HEK293 (cell line): Measurements from ENCODE around the gene ARHGAP6.

Experiments
- CTCF ChIA-PET: fragments of 350-600 bp; formaldehyde crosslinking; extraction: SDS; loops from one replicate; lab custom pipeline; 2021; ENCODE audit warnings: antibody characterized with exemption; lab: Yijun Ruan, JAX
- POLR2A ChIA-PET: fragments of 300-600 bp; formaldehyde crosslinking; extraction: SDS; loops from one replicate; lab custom pipeline; 2020; ENCODE audit warnings: antibody characterized with exemption, inconsistent platforms; lab: Yijun Ruan, JAX
- H3K27ac ChIP-seq: fragments of 200-500 bp; sonication (Bioruptor generic); 2 replicates; pipeline ENCODE4 v1.5.1; 2014; ENCODE audit warnings: low read depth, low read length, control low read depth, inconsistent platforms; ENCODE audit errors: extremely low read depth
- H3K36me3 ChIP-seq, 2 experiments: fragments of 200-500 bp in 1 of 2; sonication (Bioruptor generic) in 1 of 2; 1 replicate in 1 of 2; 2 replicates in 1 of 2; pipeline ENCODE4 v1.5.1; 2014 to 2017; ENCODE audit warnings: inconsistent platforms in 2 of 2, low read length in 2 of 2; ENCODE audit not compliant: control insufficient read depth in 2 of 2, insufficient read depth in 1 of 2
- H3K4me1 ChIP-seq: fragments of 200-500 bp; sonication (Bioruptor generic); 2 replicates; pipeline ENCODE4 v1.5.1; 2014; ENCODE audit warnings: mild to moderate bottlenecking, low read length, inconsistent platforms; ENCODE audit not compliant: control insufficient read depth, insufficient read depth
- H3K4me3 ChIP-seq: 2 replicates; pipeline ENCODE4 v1.5.1; 2011; ENCODE audit warnings: low read depth, mild to moderate bottlenecking, control low read depth, low read length, moderate library complexity
- H3K9me3 ChIP-seq: fragments of 200-500 bp; sonication (Bioruptor generic); 2 replicates; pipeline ENCODE4 v1.5.1; 2014; ENCODE audit warnings: low read depth, low read length, inconsistent platforms; ENCODE audit not compliant: control insufficient read depth, insufficient read depth
- GLIS2 ChIP-seq: fragments of 450-650 bp; formaldehyde crosslinking; IDR thresholded peaks from 2 replicates; pipeline ENCODE4 v1.5.1; 2016; ENCODE audit warnings: missing biosample characterization, missing genetic modification characterization
- HOXD13 ChIP-seq: sonication (generic); formaldehyde crosslinking; IDR thresholded peaks from 2 replicates; pipeline ENCODE4 v1.8.0; 2022; ENCODE audit warnings: missing genetic modification reagents, borderline replicate concordance
- MEIS1 ChIP-seq: sonication (generic); formaldehyde crosslinking; IDR thresholded peaks from 2 replicates; pipeline ENCODE4 v1.8.1; 2022; ENCODE audit warnings: missing genetic modification reagents, mild to moderate bottlenecking, borderline replicate concordance
- MZF1 ChIP-seq: fragments of 450-650 bp; formaldehyde crosslinking; IDR thresholded peaks from 2 replicates; pipeline ENCODE4 v1.5.1; 2017; ENCODE audit warnings: missing biosample characterization, missing genetic modification characterization, borderline replicate concordance
- SALL2 ChIP-seq: fragments of 450-650 bp; formaldehyde crosslinking; IDR thresholded peaks from 2 replicates; pipeline ENCODE4 v1.5.0; 2017; ENCODE audit warnings: missing biosample characterization, mild to moderate bottlenecking, missing genetic modification characterization, borderline replicate concordance
- YY2 ChIP-seq: fragments of 450-650 bp; formaldehyde crosslinking; IDR thresholded peaks from 2 replicates; pipeline ENCODE4 v1.5.1; 2016; ENCODE audit warnings: missing biosample characterization, missing genetic modification characterization
- ZNF10 ChIP-seq: fragments of 450-650 bp; formaldehyde crosslinking; IDR thresholded peaks from 2 replicates; pipeline ENCODE4 v1.5.1; 2017; ENCODE audit warnings: missing biosample characterization, missing genetic modification characterization
- ZNF112 ChIP-seq: fragments of 450-650 bp; formaldehyde crosslinking; IDR thresholded peaks from 2 replicates; pipeline ENCODE4 v1.5.0; 2017; ENCODE audit warnings: missing biosample characterization, missing genetic modification characterization
- ZNF132 ChIP-seq: fragments of 450-650 bp; formaldehyde crosslinking; IDR thresholded peaks from 2 replicates; pipeline ENCODE4 v1.5.1; 2017; ENCODE audit warnings: missing biosample characterization, missing genetic modification characterization, borderline replicate concordance
- ZNF202 ChIP-seq: fragments of 450-650 bp; formaldehyde crosslinking; IDR thresholded peaks from 2 replicates; pipeline ENCODE4 v1.5.1; 2016; ENCODE audit warnings: missing biosample characterization, missing genetic modification characterization, borderline replicate concordance
- ZNF354C ChIP-seq: fragments of 450-650 bp; formaldehyde crosslinking; IDR thresholded peaks from 2 replicates; pipeline ENCODE4 v1.5.1; 2016; ENCODE audit warnings: missing biosample characterization, missing genetic modification characterization, low read depth, borderline replicate concordance
- ZNF624 ChIP-seq: fragments of 450-650 bp; formaldehyde crosslinking; IDR thresholded peaks from 2 replicates; pipeline ENCODE4 v1.5.1; 2017; ENCODE audit warnings: missing biosample characterization, missing genetic modification characterization
- TF ChIP-seq, protein P1 (sequence below): fragments of 450-650 bp; formaldehyde crosslinking; IDR thresholded peaks from 2 replicates; pipeline ENCODE4 v1.5.1; 2016; ENCODE audit warnings: missing biosample characterization, missing genetic modification characterization, low read depth
- TF ChIP-seq, protein P2 (sequence below): fragments of 450-650 bp; formaldehyde crosslinking; IDR thresholded peaks from 2 replicates; pipeline ENCODE4 v1.5.1; 2017; ENCODE audit warnings: missing biosample characterization, missing genetic modification characterization
- TF ChIP-seq, protein P3 (sequence below): fragments of 450-650 bp; formaldehyde crosslinking; IDR thresholded peaks from 2 replicates; pipeline ENCODE4 v1.5.1; 2016; ENCODE audit warnings: missing biosample characterization, missing genetic modification characterization
- TF ChIP-seq, protein P4 (sequence below): fragments of 450-650 bp; formaldehyde crosslinking; IDR thresholded peaks from 2 replicates; pipeline ENCODE4 v1.5.1; 2017; ENCODE audit warnings: missing biosample characterization, missing genetic modification characterization
- TF ChIP-seq, protein P5 (sequence below): fragments of 450-650 bp; formaldehyde crosslinking; IDR thresholded peaks from 2 replicates; pipeline ENCODE4 v1.5.1; 2016; ENCODE audit warnings: missing biosample characterization, missing genetic modification characterization

Gene ARHGAP6

DNA sequence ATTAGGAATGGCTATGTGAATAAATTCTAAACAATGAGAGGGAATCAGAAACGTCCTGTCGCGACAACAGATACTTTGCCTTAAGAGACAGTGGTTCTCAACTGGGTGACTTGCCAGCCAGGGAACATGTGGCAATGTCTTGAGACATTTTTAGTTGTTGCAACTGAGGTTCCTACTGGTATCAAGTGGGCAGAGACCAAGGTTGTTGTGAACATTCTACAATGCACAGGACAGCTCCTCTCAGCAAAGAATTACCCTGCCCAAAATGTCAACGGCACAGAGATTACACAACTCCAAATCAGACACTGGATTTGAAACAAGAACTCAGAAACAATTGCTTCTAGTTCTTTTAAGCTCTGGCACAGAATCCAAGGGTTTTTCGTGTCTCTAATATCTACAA, 128.6 kb downstream of the ARHGAP6 start:
- TF ChIP-seq ZNF202: no peak
- TF ChIP-seq MEIS1 (CRISPR knock-in tag): no peak
- TF ChIP-seq, protein P1, sequence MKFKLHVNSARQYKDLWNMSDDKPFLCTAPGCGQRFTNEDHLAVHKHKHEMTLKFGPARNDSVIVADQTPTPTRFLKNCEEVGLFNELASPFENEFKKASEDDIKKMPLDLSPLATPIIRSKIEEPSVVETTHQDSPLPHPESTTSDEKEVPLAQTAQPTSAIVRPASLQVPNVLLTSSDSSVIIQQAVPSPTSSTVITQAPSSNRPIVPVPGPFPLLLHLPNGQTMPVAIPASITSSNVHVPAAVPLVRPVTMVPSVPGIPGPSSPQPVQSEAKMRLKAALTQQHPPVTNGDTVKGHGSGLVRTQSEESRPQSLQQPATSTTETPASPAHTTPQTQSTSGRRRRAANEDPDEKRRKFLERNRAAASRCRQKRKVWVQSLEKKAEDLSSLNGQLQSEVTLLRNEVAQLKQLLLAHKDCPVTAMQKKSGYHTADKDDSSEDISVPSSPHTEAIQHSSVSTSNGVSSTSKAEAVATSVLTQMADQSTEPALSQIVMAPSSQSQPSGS (tag by site-specific recombination): no peak
- no peak for TF ChIP-seq HOXD13 (CRISPR knock-in tag)
- TF ChIP-seq, protein P2, sequence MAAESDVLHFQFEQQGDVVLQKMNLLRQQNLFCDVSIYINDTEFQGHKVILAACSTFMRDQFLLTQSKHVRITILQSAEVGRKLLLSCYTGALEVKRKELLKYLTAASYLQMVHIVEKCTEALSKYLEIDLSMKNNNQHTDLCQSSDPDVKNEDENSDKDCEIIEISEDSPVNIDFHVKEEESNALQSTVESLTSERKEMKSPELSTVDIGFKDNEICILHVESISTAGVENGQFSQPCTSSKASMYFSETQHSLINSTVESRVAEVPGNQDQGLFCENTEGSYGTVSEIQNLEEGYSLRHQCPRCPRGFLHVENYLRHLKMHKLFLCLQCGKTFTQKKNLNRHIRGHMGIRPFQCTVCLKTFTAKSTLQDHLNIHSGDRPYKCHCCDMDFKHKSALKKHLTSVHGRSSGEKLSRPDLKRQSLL: no peak
- TF ChIP-seq ZNF132 (tag by site-specific recombination): no peak
- no peak for TF ChIP-seq MZF1
- TF ChIP-seq, protein P3, sequence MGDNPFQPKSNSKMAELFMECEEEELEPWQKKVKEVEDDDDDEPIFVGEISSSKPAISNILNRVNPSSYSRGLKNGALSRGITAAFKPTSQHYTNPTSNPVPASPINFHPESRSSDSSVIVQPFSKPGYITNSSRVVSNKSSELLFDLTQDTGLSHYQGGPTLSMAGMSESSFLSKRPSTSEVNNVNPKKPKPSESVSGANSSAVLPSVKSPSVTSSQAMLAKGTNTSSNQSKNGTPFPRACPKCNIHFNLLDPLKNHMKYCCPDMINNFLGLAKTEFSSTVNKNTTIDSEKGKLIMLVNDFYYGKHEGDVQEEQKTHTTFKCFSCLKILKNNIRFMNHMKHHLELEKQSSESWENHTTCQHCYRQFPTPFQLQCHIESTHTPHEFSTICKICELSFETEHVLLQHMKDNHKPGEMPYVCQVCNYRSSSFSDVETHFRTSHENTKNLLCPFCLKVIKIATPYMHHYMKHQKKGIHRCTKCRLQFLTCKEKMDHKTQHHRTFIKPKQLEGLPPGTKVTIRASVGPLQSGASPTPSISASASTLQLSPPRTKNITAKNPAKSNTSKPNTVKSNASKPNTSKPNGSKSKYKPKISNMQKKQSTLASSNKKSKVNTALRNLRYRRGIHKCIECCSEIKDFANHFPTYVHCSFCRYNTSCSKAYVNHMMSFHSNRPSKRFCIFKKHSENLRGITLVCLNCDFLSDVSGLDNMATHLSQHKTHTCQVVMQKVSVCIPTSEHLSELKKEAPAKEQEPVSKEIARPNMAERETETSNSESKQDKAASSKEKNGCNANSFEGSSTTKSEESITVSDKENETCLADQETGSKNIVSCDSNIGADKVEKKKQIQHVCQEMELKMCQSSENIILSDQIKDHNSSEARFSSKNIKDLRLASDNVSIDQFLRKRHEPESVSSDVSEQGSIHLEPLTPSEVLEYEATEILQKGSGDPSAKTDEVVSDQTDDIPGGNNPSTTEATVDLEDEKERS (tag by site-specific recombination): no peak
- TF ChIP-seq GLIS2 (tag by site-specific recombination): no peak
- TF ChIP-seq ZNF624: no peak
- no peak for TF ChIP-seq YY2 (tag by site-specific recombination)
- no peak for TF ChIP-seq ZNF354C (tag by site-specific recombination)
- TF ChIP-seq, protein P4, sequence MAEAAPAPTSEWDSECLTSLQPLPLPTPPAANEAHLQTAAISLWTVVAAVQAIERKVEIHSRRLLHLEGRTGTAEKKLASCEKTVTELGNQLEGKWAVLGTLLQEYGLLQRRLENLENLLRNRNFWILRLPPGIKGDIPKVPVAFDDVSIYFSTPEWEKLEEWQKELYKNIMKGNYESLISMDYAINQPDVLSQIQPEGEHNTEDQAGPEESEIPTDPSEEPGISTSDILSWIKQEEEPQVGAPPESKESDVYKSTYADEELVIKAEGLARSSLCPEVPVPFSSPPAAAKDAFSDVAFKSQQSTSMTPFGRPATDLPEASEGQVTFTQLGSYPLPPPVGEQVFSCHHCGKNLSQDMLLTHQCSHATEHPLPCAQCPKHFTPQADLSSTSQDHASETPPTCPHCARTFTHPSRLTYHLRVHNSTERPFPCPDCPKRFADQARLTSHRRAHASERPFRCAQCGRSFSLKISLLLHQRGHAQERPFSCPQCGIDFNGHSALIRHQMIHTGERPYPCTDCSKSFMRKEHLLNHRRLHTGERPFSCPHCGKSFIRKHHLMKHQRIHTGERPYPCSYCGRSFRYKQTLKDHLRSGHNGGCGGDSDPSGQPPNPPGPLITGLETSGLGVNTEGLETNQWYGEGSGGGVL (tag by site-specific recombination): no peak
- TF ChIP-seq SALL2 (tag by site-specific recombination): no peak
- no peak for TF ChIP-seq ZNF10 (tag by site-specific recombination)
- TF ChIP-seq, protein P5, sequence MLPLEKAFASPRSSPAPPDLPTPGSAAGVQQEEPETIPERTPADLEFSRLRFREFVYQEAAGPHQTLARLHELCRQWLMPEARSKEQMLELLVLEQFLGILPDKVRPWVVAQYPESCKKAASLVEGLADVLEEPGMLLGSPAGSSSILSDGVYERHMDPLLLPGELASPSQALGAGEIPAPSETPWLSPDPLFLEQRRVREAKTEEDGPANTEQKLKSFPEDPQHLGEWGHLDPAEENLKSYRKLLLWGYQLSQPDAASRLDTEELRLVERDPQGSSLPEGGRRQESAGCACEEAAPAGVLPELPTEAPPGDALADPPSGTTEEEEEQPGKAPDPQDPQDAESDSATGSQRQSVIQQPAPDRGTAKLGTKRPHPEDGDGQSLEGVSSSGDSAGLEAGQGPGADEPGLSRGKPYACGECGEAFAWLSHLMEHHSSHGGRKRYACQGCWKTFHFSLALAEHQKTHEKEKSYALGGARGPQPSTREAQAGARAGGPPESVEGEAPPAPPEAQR (tag by site-specific recombination): no peak
- no peak for TF ChIP-seq ZNF112 (tag by site-specific recombination)
- no peak overlapping the region for H3K4me3 ChIP-seq
- H3K4me1 ChIP-seq: no peaks in the 10 kb centered on the region
- ChIA-PET CTCF (interaction anchor here (0.6 kb wide), 1 partner anchor 52 kb away, joined by 5 read pairs; no protein-coding TSS in a partner anchor), POLR2A (no interaction called here)
- H3K27ac ChIP-seq: no peak overlapping the region
- no peaks in the 10 kb centered on the region for H3K36me3 ChIP-seq
- H3K9me3 ChIP-seq: no peaks in the 10 kb centered on the region
